GM12872 (cell line): ENCODE results near the gene PHLPP2.

ENCODE experiments used
- CTCF ChIP-seq: IDR thresholded peaks from 3 replicates; pipeline ENCODE4 v1.5.1; 2011; ENCODE audit warnings: low read depth, mild to moderate bottlenecking, low read length, moderate library complexity; ENCODE audit not compliant: insufficient read depth

The PHLPP2 gene

GRCh38 chr16:71721066-71721740 is 3.3 kb downstream of the PHLPP2 start:
- TF ChIP-seq CTCF = no peak

- TF ChIP-seq CTCF = no peak
Observed at GRCh38 chr16:71712501-71712900, 12.0 kb downstream of the PHLPP2 start.

GRCh38 chr16:71711789-71712188 is 12.7 kb downstream of the PHLPP2 start:
- TF ChIP-seq CTCF = no peak

- TF ChIP-seq CTCF = no peak
Observed at GRCh38 chr16:71709229-71709781, 15.2 kb downstream of the PHLPP2 start.

GRCh38 chr16:71708696-71709095 is 15.8 kb downstream of the PHLPP2 start:
- no peak for TF ChIP-seq CTCF

GRCh38 chr16:71707199-71707598 is 17.3 kb downstream of the PHLPP2 start:
- no peak for TF ChIP-seq CTCF

GRCh38 chr16:71706046-71706445 is 18.5 kb downstream of the PHLPP2 start:
- no peak for TF ChIP-seq CTCF
